GM18519 (cell line): Measurements from ENCODE around the gene SMIM38.

Source experiments
- ATAC-seq: cut with Tn5 transposase; IDR thresholded peaks from one replicate; pipeline ENCODE4 v1.9.1; 2021; ENCODE audit warnings: mild to moderate bottlenecking, moderate library complexity; ENCODE audit not compliant: unreplicated experiment, low FRiP score

The SMIM38 gene

DNA sequence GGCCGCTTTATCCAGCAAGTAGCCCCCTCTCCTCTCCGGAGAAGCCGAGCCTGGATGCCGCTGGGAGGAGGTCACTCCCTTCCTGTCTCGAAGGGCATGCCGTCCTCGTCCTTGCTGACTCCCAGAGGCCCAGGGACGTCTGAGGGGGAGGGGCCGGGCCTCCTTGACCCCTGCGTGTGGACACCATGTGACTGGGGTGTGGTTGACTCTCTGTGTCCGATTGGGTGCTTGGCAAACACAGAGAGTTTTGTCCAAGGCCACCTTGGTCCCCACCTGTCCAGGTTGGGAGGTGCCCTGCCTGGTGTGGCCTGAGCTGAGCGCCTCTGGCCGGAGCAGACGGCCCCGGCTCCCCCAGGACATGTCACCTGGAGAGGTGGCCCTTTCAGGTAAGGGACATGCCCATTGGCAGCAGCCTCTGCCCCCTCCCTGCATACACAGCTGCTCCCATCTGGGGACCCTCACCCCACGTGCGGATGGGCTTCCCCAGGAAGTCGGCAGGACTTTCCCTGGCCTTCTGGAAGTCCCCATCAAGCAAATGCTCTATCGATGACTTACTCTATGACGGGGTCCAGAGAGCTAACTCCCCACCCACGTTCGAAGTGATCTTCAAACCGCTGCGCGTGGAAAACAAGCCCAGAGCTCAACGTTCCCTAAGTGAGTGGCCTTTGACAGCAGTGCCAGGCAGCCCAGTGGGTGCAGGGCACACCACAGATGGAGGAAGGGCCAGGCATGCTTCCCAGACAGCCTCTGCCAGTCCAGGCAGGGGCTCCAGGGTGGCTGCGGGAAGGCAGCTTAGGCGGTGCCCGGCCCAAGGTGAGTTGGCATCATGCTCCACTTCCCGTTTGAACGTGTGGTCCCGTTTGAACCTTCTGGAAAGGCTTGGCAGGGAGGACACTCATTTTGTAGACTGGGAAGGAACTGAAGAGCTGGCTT, at the start of gene SMIM38:
TSS of gene SMIM38 (plus strand) at position 634 of the 933 bp plus-strand sequence. CDS start 1,912 bp downstream, outside the sequence.
- ATAC-seq, result no peak

DNA sequence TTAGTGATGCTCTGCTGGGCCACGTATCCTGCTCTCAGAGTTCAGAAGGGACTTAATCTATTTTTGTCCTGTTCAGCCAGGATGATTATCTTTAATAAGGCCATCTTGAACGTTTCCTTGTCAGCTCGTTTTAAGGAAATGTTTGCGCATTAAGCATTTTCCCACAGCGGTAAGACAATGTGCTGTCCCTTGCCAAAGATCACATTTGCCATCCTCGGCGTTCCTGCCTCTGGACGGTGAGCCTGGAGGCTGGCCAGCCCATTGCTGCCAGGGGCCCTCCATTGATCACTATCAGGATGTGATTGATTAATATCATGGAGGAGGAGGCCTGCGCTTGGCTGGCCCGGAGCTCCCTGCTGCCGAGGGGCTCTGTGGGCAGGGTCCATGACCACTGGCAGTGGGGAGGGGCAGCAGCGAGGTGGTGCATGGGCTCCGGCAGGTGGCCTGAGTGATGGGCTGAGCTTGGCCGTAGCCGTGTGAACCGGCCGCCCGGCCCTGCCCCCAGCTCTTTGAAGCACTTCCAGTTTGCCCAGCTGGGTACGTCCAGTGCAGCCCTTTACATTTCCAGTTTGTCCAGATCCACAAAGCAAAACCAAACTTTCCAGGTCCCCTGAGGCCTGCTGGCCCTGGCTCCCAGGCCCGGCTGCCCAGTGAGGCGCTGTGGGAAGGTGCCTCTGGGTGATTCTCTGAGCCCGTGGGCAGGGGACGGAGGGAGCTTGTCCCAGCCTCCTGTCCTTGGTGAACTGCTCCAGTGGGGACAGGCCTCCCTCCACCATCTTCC, 49.5 kb upstream of the SMIM38 start:
- no peak for ATAC-seq

- no peak for ATAC-seq
Measured at GRCh38 chr11:69107413-69107812, 48.3 kb upstream of the SMIM38 start.

DNA sequence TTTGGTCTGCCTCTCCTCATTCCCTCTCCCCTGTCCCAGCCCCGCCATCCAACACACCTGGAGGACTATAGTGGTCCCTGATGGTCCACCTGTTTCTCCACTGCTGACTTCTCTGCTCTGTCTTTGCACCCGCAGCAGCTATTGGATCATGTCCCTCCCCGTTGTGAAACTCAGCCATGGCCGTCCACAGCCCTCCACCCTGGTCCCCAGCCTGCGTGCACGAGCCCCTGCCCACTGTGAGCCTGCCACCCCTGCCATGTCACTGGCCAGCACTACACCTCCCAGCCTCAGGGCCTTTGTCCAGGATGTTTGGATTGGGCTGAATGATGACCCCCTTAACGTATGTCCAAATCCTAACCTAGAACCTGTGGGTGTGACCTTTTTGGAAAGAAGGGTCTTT, 47.7 kb upstream of the SMIM38 start:
- no peak for ATAC-seq

DNA sequence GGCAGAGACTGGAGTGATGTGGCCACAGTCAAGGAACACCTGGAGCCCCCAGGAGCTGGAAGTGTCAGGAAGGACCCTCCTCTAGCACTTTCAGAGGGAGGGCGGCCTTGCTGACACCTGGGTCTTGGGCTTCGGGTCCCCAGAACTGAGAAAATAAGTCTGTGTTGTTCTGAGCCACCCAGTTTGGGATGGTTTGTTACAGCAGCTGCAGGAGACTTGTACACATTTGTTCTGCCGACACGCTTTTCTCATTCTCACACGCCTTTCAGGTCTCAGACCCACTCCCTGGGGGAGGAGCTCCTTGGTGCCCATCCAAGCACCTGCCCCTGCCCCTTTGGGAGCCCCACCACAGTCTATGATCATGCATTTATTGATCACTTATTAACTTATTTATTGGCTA, 47.2 kb upstream of the SMIM38 start:
- ATAC-seq, result no peak

DNA sequence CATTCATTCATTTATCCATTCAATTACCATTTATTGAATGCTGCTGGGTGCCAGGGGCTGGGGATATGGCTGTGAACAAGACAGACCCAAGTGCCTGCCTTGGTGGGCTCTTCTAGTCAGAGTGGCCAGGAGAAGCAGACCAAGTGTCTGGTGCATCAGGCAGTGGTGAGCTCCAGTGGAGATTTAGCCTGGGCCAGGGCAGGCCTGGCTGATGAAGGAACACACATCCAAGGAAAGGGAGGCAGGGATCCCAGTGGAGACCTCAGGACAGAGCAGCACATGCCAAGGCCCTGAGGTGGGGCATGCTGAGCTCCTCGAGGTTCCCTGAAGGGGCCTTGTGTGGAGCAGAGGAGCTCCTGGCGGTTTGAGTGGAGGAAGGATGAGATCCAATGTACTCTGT, 46.6 kb upstream of the SMIM38 start:
- ATAC-seq, result no peak

- no peak for ATAC-seq
Measured at GRCh38 chr11:69110451-69110850, 45.3 kb upstream of the SMIM38 start.

GRCh38 chr11:69111624-69112542, 43.9 kb upstream of the SMIM38 start:
- no peak for ATAC-seq

GRCh38 chr11:69113226-69113625, 42.5 kb upstream of the SMIM38 start:
- ATAC-seq, result no peak

- ATAC-seq, result no peak
Measured at GRCh38 chr11:69113646-69114340, 41.9 kb upstream of the SMIM38 start.

DNA sequence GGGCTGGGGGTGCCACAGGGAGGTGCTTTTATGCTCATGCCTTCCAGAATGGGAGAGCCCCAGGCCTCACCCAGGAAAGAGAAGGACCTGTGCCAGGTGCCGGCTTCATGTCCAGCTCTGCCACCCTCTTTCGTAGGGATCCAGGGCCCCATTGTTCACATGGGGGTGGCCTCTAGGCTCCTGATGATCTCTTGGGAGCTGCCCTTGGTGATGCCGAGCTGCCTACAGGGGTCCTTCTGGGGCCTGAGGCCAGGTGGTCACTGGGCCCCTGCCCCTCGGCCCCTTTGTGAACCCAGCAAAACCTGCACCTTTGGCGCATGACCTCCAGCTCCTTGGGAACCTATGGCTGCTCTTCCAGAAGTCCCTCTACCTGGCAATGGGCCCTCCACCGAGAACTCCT, 41.4 kb upstream of the SMIM38 start:
- ATAC-seq, result no peak

DNA sequence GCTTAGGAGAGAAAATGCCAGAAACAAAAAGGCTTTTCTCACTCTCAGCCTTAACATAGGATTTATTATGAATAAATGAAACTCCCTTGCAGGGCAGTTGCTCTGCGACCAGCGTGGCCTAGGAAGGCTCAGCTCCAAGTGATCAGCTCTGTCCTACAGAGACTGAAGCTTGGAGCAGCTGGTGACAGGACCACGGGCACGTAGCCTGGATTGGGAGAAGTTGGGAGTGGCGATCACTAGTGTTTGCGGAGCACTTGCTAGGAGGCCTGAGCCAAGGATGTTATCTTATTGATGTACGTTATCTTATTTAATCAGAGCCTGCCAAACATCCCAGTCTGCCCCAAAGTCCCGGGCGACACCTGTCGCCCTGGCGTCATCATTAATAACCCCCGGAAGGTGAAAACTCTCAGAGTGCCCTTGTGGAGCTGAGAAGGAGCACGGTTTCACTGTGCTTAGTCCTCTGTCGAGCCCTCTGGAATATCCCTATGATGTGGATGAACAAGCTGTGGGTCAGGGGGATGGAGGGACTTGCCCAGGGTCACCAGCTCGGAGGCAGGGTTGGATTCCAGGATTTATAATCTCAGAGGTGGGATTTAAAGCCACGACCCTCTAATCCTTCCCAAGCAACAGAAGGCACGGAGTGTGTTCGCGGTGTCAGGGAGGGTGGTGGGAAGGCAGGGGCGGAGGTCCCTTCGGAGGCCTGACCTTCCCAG, 40.8 kb upstream of the SMIM38 start:
- ATAC-seq, result no peak

- ATAC-seq, result no peak
Measured at GRCh38 chr11:69115586-69116560, 39.9 kb upstream of the SMIM38 start.

DNA sequence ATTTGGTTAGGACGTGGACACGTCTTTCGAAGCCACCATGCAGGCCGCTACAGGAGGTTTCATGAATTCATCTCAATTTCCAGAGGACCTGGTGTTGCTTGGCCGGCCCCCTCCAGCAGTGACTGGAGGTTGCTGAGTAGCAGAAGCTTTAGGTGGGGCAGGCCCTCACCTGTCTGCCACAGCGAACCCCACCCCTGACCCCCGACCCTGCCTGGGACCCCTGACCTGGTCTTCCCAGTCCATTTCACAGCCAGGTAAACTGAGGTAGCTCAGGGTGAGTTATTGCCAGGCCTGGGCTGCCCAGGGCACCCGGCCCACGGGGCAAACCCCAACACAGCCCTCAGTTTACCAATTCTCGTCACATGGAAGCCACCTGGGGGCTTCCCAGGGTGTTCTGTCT, 39.1 kb upstream of the SMIM38 start:
- ATAC-seq, result no peak

DNA sequence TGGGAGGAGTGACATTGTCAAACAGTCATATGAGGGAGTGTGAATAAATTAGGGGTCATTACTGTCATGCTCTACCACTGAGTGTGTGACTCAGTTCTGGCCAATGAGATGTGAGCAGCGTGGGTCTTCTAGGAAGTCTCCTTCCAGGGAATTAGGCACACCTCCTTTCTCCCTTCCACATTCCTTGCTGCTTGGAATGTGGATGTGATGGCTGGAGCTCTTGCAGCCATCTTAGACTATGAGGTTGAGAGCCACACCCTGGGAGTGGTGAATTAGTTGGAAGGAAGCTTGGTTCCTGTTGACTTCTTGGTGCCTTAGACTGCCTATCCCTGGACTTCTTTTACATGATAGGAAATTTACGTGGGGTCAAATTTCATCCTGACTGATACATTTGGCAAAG, 36.5 kb upstream of the SMIM38 start:
- no peak for ATAC-seq

DNA sequence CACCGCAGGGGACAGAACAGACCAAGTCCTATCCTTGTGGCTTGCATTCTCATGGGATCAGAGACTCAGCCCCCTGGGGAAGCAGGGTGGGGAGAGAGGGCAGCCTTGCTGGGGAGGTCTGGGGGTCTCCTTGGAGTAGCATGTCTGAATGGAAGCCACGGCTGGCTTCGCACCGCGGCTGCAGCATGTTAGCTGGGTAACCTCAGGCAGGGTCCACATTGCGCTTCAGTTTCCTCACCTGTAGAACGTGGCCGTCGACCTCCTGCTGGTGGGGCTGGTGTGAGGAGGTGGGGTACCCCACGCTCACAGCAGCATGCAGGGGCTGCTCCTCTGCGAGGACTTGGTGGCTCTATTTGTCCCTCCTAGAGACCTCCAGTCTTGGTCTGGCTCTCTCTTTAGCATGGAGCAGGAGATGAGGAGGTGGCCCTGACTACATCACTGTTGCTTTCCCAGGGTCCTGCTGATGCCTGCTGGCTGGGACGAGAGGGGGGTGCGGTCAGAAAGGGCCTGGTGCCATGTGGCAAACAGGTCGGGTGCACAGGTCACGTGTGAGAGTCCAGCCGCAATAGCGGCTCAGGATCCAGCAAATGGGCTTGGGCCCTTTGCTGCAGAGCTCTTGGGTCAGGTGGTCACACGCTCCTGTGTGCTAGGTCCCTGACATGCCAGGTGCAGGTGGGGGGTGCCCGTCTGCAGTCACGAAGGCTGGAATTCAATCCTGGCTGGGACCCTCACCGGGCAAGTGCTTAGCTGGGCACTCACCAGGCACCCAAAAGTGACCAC, 35.4 kb upstream of the SMIM38 start:
- no peak for ATAC-seq

GRCh38 chr11:69121021-69121420, 34.7 kb upstream of the SMIM38 start:
- ATAC-seq, result no peak
